ENCODE measurements around the gene MCTP1. TPM values are rescaled to one million over a fixed set of nuclear protein-coding genes. Genes with fewer than 3 reads are reported as not detected.
"Not testable (repeated sequence)": the region's sequence is repeated elsewhere in the genome, so short reads cannot be mapped to it uniquely, and the experiment has no call there.

The MCTP1 gene
- total RNA-seq, 3 donors from 2014 or later = 22.8 to 57.8 (median 24.3) TPM

- H3K4me3 ChIP-seq = no peak overlapping the region
- H3K27ac ChIP-seq = no peak overlapping the region
- TF ChIP-seq CTCF (IDR thresholded peaks at IDR 0.05) (no peak), POLR2A (IDR thresholded peaks at IDR 0.05) (no peak), POLR2AphosphoS5 (IDR thresholded peaks at IDR 0.05) (no peak)
- intact Hi-C loops (cut with DNase I; ENCODE audit: low total_unique reads) = no loop called here
- no peaks in the 10 kb centered on the region for H3K27me3 ChIP-seq
- DNase-seq (ENCODE audit: low spot score in 2 of 2) = no peak
- no peaks in the 10 kb centered on the region for H3K36me3 ChIP-seq
- H3K4me1 ChIP-seq = no peaks in the 10 kb centered on the region
- no peaks in the 10 kb centered on the region for H3K9me3 ChIP-seq
Measured at GRCh38 chr5:95018511-95018910, 266.4 kb downstream of the MCTP1 start.

- H3K4me1 ChIP-seq = no peaks in the 10 kb centered on the region
- no peak for TF ChIP-seq POLR2A (IDR thresholded peaks at IDR 0.05)
- TF ChIP-seq CTCF (IDR thresholded peaks at IDR 0.05) = no peak
- no peak for TF ChIP-seq POLR2AphosphoS5 (IDR thresholded peaks at IDR 0.05)
- peaks cover 6 to 7% of the 10 kb centered on the region in 2 donors for H3K9me3 ChIP-seq
- no peaks in the 10 kb centered on the region for H3K36me3 ChIP-seq
- H3K27me3 ChIP-seq = no peaks in the 10 kb centered on the region
- intact Hi-C loops (cut with DNase I; ENCODE audit: low total_unique reads) = no loop called here
- DNase-seq (ENCODE audit: low spot score in 2 of 2) = no peak
- H3K4me3 ChIP-seq = no peak overlapping the region
- no peak overlapping the region for H3K27ac ChIP-seq
Measured at GRCh38 chr5:95009812-95010211, 275.1 kb downstream of the MCTP1 start.

GRCh38 chr5:95007921-95008597 lies 276.8 kb downstream of the MCTP1 start:
- no peak overlapping the region for H3K4me3 ChIP-seq
- TF ChIP-seq POLR2A (IDR thresholded peaks at IDR 0.05) (no peak), CTCF (IDR thresholded peaks at IDR 0.05) (no peak), POLR2AphosphoS5 (IDR thresholded peaks at IDR 0.05) (no peak)
- H3K27ac ChIP-seq = no peak overlapping the region
- no peaks in the 10 kb centered on the region for H3K36me3 ChIP-seq
- DNase-seq (ENCODE audit: low spot score in 2 of 2) = no peak
- H3K9me3 ChIP-seq = peaks cover 18% of the 10 kb centered on the region in 2 donors
- H3K27me3 ChIP-seq = no peaks in the 10 kb centered on the region
- no peaks in the 10 kb centered on the region for H3K4me1 ChIP-seq
- intact Hi-C loops (cut with DNase I; ENCODE audit: low total_unique reads) = loop anchor here (1.0 kb wide), 1 partner anchor 9 kb away; no protein-coding TSS in a partner anchor

- TF ChIP-seq POLR2AphosphoS5 (IDR thresholded peaks at IDR 0.05) (no peak), POLR2A (IDR thresholded peaks at IDR 0.05) (no peak), CTCF (IDR thresholded peaks at IDR 0.05) (no peak)
Measured at GRCh38 chr5:95005811-95006210, 279.1 kb downstream of the MCTP1 start.

GRCh38 chr5:94998670-94999069 lies 286.2 kb downstream of the MCTP1 start:
- TF ChIP-seq POLR2A (IDR thresholded peaks at IDR 0.05) (no peak), POLR2AphosphoS5 (IDR thresholded peaks at IDR 0.05) (no peak), CTCF (IDR thresholded peaks at IDR 0.05) (no peak)
- Histone ChIP-seq H3K36me3 (no peaks in the 10 kb centered on the region), H3K4me3 (no peak overlapping the region), H3K9me3 (peaks cover under 1 to 1% of the 10 kb centered on the region in 2 donors), H3K27ac (no peak overlapping the region), H3K27me3 (no peaks in the 10 kb centered on the region), H3K4me1 (no peaks in the 10 kb centered on the region)
- intact Hi-C loops (cut with DNase I; ENCODE audit: low total_unique reads) = no loop called here
- DNase-seq (ENCODE audit: low spot score in 2 of 2) = no peak

More at GRCh38 chr5:95005811-95006210, 279.1 kb downstream of the MCTP1 start:
- H3K27me3 ChIP-seq = no peaks in the 10 kb centered on the region
- peaks cover 18% of the 10 kb centered on the region in 2 donors for H3K9me3 ChIP-seq
- intact Hi-C loops (cut with DNase I; ENCODE audit: low total_unique reads) = no loop called here
- DNase-seq (ENCODE audit: low spot score in 2 of 2) = no peak
- no peak overlapping the region for H3K4me3 ChIP-seq
- H3K27ac ChIP-seq = no peak overlapping the region
- H3K4me1 ChIP-seq = no peaks in the 10 kb centered on the region
- no peaks in the 10 kb centered on the region for H3K36me3 ChIP-seq

- H3K4me1 ChIP-seq; DNase-seq (ENCODE audit: low spot score in 2 of 2); H3K36me3 ChIP-seq; H3K4me3 ChIP-seq; H3K9me3 ChIP-seq; H3K27me3 ChIP-seq; H3K27ac ChIP-seq; intact Hi-C loops (cut with DNase I; ENCODE audit: low total_unique reads): not testable (repeated sequence)
Measured at GRCh38 chr5:94994537-94994936, 290.4 kb downstream of the MCTP1 start.

Data from breast epithelium (tissue), 4 donors.